Ishikawa (cell line): ENCODE results near the gene SLC16A6.

ENCODE experiments used
- EP300 ChIP-seq: IDR thresholded peaks from 2 replicates; pipeline ENCODE4 v1.6.1; 2012; ENCODE audit warnings: borderline replicate concordance
- RAD21 ChIP-seq: IDR thresholded peaks from 2 replicates; pipeline ENCODE4 v1.6.1; 2012; ENCODE audit warnings: low read depth

DNA sequence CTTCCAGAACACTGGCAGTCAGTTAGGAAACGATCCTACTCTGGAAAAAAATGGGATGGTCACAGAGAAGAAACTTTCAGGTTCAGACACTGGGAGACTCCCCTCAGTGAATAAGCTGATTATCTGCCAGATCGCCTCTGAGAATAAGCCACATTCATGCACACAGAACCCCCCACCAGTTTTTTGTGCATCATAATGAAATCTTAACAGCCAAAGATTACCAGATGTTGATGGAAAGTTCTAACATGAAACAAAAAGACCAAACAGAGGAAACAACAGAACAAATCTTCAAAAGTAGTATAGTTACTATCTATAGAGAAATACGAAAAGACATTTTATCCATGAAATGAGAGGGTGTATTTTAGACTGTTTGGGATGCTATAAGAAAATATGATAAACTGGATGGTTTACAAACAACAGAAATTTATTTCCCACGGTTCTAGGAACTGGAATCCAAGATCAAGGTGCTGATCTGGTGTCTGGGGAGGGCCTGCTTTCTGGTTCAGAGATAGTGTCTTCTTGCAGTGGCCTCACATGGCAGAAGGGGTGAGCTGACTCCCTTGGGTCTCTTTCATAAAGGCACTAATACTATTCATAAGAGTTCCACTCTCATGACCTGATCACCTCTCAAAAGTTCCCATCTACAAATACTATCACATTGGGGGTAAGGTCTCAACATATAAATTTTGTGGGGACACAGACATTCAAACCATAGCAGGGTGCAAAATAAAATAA is 51.1 kb downstream of the SLC16A6 start:
- TF ChIP-seq RAD21: no peak
- TF ChIP-seq EP300: no peak
